Measurements from ENCODE around the gene AMFR. TPM values are rescaled to one million over a fixed set of nuclear protein-coding genes. Genes with fewer than 3 reads are reported as not detected.

Gene AMFR
- total RNA-seq, 2 experiments from 2014 or later: 45.0 to 45.1 TPM

DNA sequence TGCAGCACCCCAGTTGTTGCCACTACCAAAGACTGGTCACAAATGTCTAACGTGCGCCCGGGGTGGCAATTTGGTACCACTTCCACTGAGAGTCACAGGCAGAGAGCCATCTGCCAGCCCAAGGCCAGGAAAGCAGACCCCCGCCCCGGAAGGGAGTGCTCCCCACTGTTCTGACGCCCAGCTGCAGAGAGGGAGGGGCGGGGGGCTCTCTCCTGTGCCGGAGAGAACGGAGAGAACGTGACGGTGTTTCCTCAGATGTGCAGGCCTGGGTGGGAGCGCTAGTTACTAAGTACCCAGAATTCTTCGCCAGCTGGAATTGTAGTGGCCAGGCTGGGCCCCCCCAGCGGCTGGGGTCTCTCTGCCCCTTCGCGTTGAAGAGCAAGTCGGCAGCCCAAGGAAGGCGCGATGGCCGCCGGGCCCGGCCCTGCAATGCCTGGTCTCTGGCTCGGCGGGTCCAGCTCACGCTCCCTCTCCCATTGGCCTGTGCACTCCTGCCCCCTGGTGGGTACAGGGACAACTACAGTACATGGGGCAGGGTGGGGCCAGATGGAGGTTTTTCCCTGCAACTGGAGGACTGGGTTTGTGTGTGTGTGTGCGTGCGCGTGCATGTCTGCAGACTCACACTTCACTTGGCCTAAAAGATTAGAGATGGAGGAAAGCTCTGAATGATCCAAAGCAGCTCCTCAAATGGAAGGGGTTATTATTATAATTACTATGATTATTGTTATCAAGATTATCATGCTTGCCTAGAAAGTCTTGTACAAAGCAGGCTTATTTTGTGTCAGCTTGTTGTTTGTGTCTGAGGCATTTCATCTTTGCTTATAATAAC lies 107.1 kb downstream of the AMFR start:
- Mint-ChIP-seq H3K27ac (no peak overlapping the region), H3K27me3 (peaks cover 10% of the 10 kb centered on the region), H3K36me3 (no peaks in the 10 kb centered on the region), H3K4me3 (peak overlapping the region; percentile 33), H3K4me1 (peaks cover 6% of the 10 kb centered on the region), H3K9me3 (no peaks in the 10 kb centered on the region)
- DNase-seq: peak; percentile 76

DNA sequence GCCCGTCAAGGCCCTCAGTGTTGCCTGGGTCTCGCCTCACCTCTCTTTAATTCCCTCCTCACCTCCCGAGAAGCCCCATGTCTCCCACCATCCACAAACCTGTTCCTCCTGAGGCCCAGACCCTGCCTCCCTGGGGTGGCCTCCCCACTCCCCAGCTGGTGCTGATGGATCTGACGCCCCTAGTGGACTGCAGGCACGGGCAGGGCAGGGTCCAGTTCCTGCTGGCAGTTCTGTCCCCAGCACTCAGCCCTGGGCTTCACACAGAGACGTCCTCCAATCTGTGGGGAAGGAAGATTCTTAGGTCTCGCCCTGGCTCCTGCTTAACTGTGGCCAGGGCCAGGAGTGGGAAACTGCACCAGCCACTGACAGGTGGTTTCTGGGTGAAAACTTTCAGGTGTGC lies 108.8 kb downstream of the AMFR start:
- H3K36me3 Mint-ChIP-seq: no peaks in the 10 kb centered on the region
- H3K4me3 Mint-ChIP-seq: no peak overlapping the region
- DNase-seq: no peak
- H3K27ac Mint-ChIP-seq: no peak overlapping the region
- peaks cover 10% of the 10 kb centered on the region for H3K27me3 Mint-ChIP-seq
- no peaks in the 10 kb centered on the region for H3K9me3 Mint-ChIP-seq
- H3K4me1 Mint-ChIP-seq: peaks cover 6% of the 10 kb centered on the region

DNA sequence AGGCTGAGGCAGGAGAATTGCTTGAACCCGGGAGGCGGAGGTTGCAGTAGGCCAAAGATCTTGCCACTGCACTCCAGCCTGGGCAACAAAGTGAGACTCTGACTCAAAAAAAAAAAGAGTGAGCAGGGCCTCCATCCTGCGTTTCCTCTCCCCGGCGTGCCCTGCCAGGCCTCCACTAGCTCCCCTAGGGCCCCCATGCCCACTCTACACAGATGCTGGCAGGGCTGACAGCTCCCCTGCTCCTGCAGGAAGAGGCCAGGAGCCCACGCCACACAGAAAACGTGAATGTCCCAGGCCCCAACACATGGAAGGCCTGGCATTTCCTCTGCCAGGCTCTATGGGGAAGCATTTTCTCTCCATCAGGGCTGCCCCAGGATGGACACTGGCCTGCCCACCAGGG lies 109.4 kb downstream of the AMFR start:
- H3K4me3 Mint-ChIP-seq: no peak overlapping the region
- peaks cover 10% of the 10 kb centered on the region for H3K27me3 Mint-ChIP-seq

GRCh38 chr16:56314244-56314850 lies 111.0 kb downstream of the AMFR start:
- no peaks in the 10 kb centered on the region for H3K9me3 Mint-ChIP-seq
- H3K4me1 Mint-ChIP-seq: peaks cover 5% of the 10 kb centered on the region
- no peak for DNase-seq
- H3K4me3 Mint-ChIP-seq: no peak overlapping the region
- H3K27me3 Mint-ChIP-seq: peaks cover 10% of the 10 kb centered on the region
- no peaks in the 10 kb centered on the region for H3K36me3 Mint-ChIP-seq
- no peak overlapping the region for H3K27ac Mint-ChIP-seq

More for the DNA sequence above, 109.4 kb downstream of the AMFR start:
- Mint-ChIP-seq H3K36me3 (no peaks in the 10 kb centered on the region), H3K27ac (no peak overlapping the region), H3K4me1 (peaks cover 5% of the 10 kb centered on the region), H3K9me3 (no peaks in the 10 kb centered on the region)
- DNase-seq: no peak

- peaks cover 6% of the 10 kb centered on the region for H3K27me3 Mint-ChIP-seq
- H3K36me3 Mint-ChIP-seq: no peaks in the 10 kb centered on the region
- no peak overlapping the region for H3K4me3 Mint-ChIP-seq
- H3K9me3 Mint-ChIP-seq: no peaks in the 10 kb centered on the region
- peaks cover 3% of the 10 kb centered on the region for H3K4me1 Mint-ChIP-seq
- no peak for DNase-seq
- no peak overlapping the region for H3K27ac Mint-ChIP-seq
These were observed 112.8 kb downstream of the AMFR start for GRCh38 chr16:56312556-56312955.

DNA sequence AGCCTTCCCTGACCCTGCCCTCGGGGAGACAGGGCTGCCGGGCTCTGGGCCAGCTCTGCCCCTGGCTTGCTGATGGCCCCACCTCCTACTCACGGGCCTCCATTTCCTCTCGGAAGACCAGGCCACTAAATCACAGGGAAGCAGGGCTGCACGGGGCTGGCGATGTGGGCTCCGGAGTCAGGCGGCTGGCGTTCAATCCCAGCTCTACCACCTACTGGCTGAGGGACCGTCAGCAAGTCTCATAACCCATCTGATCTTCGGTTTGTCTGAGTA lies 113.4 kb downstream of the AMFR start:
- Mint-ChIP-seq H3K4me1 (peaks cover 3% of the 10 kb centered on the region), H3K9me3 (no peaks in the 10 kb centered on the region), H3K27me3 (peaks cover 4% of the 10 kb centered on the region), H3K27ac (no peak overlapping the region), H3K36me3 (no peaks in the 10 kb centered on the region), H3K4me3 (no peak overlapping the region)
- DNase-seq: no peak

Other genes starting within 250 kb of the AMFR start
- gene GNAO1, start 234.1 kb downstream of the AMFR start, total RNA-seq: 1 to 10 TPM in 1 of 2 experiments, under 1 TPM in 1; 0.96 to 1.5 TPM
- gene NUDT21, start 25.8 kb upstream of the AMFR start, total RNA-seq: 100 to 1,000 TPM; 319 to 323 TPM
- gene OGFOD1, start 26.0 kb upstream of the AMFR start, total RNA-seq: 10 to 100 TPM; 76.6 to 78.5 TPM
- 1 to 10 TPM; 9.3 to 9.6 TPM for gene BBS2, start 94.5 kb upstream of the AMFR start, total RNA-seq
- not detected for gene MT4, start 139.5 kb upstream of the AMFR start, total RNA-seq
- 10 to 100 TPM; 24.3 to 25.6 TPM for gene MT3, start 164.0 kb upstream of the AMFR start, total RNA-seq
- 100 to 1,000 TPM; 124 to 126 TPM for gene MT2A, start 183.0 kb upstream of the AMFR start, total RNA-seq
- 10 to 100 TPM; 67.1 to 68.9 TPM for gene MT1E, start 200.2 kb upstream of the AMFR start, total RNA-seq
- gene MT1M, start 207.1 kb upstream of the AMFR start, total RNA-seq: not detected
- not detected for gene MT1A, start 213.1 kb upstream of the AMFR start, total RNA-seq
- not detected for gene MT1B, start 226.3 kb upstream of the AMFR start, total RNA-seq
- gene MT1F, start 232.4 kb upstream of the AMFR start, total RNA-seq: 10 to 100 TPM; 13.1 to 13.2 TPM
- 10 to 100 TPM; 35.8 to 41.8 TPM for gene MT1G, start 242.5 kb upstream of the AMFR start, total RNA-seq
- gene MT1H, start 244.3 kb upstream of the AMFR start, total RNA-seq: 1 to 10 TPM; 2.3 to 3.3 TPM

All from activated naive CD8-positive, alpha-beta T cell treated with anti-CD3 and anti-CD28 coated beads for 36 hours (primary cell).